Measurements from ENCODE around the gene AP5B1. TPM values are rescaled to one million over a fixed set of nuclear protein-coding genes. Genes with fewer than 3 reads are reported as not detected.

Gene AP5B1
- polyA plus RNA-seq, 1 experiment: 2.6 TPM

- H3K27ac ChIP-seq (ENCODE audit: low read depth, low read length): no peak overlapping the region
- DNase-seq (ENCODE audit: low read depth, low spot score): no peak
- CTCF ChIA-PET: interaction anchor here (0.6 to 2.3 kb wide), 2 partner anchors 15 to 80 kb away, joined by 3 to 6 read pairs; partner anchors contain the start of gene KAT5
- POLR2A ChIA-PET: interaction anchor here (0.6 kb wide), 1 partner anchor 49 kb away, joined by 3 read pairs; no protein-coding TSS in a partner anchor
- H3K4me3 ChIP-seq (ENCODE audit: low read depth, low read length): no peak overlapping the region
- peaks cover 10% of the 10 kb centered on the region for H3K27me3 ChIP-seq (ENCODE audit: control insufficient read depth, insufficient read depth, low read length)
- TF ChIP-seq, protein P1, sequence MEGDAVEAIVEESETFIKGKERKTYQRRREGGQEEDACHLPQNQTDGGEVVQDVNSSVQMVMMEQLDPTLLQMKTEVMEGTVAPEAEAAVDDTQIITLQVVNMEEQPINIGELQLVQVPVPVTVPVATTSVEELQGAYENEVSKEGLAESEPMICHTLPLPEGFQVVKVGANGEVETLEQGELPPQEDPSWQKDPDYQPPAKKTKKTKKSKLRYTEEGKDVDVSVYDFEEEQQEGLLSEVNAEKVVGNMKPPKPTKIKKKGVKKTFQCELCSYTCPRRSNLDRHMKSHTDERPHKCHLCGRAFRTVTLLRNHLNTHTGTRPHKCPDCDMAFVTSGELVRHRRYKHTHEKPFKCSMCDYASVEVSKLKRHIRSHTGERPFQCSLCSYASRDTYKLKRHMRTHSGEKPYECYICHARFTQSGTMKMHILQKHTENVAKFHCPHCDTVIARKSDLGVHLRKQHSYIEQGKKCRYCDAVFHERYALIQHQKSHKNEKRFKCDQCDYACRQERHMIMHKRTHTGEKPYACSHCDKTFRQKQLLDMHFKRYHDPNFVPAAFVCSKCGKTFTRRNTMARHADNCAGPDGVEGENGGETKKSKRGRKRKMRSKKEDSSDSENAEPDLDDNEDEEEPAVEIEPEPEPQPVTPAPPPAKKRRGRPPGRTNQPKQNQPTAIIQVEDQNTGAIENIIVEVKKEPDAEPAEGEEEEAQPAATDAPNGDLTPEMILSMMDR (IDR thresholded peaks at IDR 0.05; ENCODE audit: low read depth, low read length): no peak
- H3K9me3 ChIP-seq (ENCODE audit: control insufficient read depth, insufficient read depth, low read length): no peaks in the 10 kb centered on the region
Observed at GRCh38 chr11:65726660-65727059, 54.1 kb downstream of the AP5B1 start.

Other genes with a start within 250 kb of the AP5B1 start
- 25.3 and 49.2 TPM in 2 replicates for gene LTBP3, start 222.6 kb downstream of the AP5B1 start, polyA plus RNA-seq (2011; rRNA removed)
- gene ZNRD2, start 210.5 kb downstream of the AP5B1 start, polyA plus RNA-seq (2011; rRNA removed): 23.5 and 44.3 TPM in 2 replicates
- 28.8 and 40.8 TPM in 2 replicates for gene FAM89B, start 208.4 kb downstream of the AP5B1 start, polyA plus RNA-seq (2011; rRNA removed)
- gene EHBP1L1, start 204.9 kb downstream of the AP5B1 start, polyA plus RNA-seq (2011; rRNA removed): 11.3 and 15.2 TPM in 2 replicates
- gene KCNK7, start 185.2 kb downstream of the AP5B1 start, polyA plus RNA-seq (2011; rRNA removed): 0.17 TPM in 1 of 2 replicates, not detected in the other
- gene MAP3K11, start 166.8 kb downstream of the AP5B1 start, polyA plus RNA-seq (2011; rRNA removed): 12.6 and 17.1 TPM in 2 replicates
- gene PCNX3, start 165.2 kb downstream of the AP5B1 start, polyA plus RNA-seq (2011; rRNA removed): 9.7 and 14.0 TPM in 2 replicates
- 11.4 and 19.8 TPM in 2 replicates for gene SIPA1, start 142.9 kb downstream of the AP5B1 start, polyA plus RNA-seq (2011; rRNA removed)
- 23.4 and 26.7 TPM in 2 replicates for gene RELA, start 118.1 kb downstream of the AP5B1 start, polyA plus RNA-seq (2011; rRNA removed)
- 22.6 and 26.1 TPM in 2 replicates for gene KAT5, start 68.7 kb downstream of the AP5B1 start, polyA plus RNA-seq (2011; rRNA removed)
- gene RNASEH2C, start 60.2 kb downstream of the AP5B1 start, polyA plus RNA-seq (2011; rRNA removed): 14.2 and 20.8 TPM in 2 replicates
- gene OVOL1, start 6.1 kb upstream of the AP5B1 start, polyA plus RNA-seq (2011; rRNA removed): not detected in 2 replicates
- 0.30 and 0.57 TPM in 2 replicates for gene SNX32, start 53.0 kb upstream of the AP5B1 start, polyA plus RNA-seq (2011; rRNA removed)
- gene CFL1, start 77.2 kb upstream of the AP5B1 start, polyA plus RNA-seq (2011; rRNA removed): 1,553 and 1,822 TPM in 2 replicates
- gene MUS81, start 79.5 kb upstream of the AP5B1 start, polyA plus RNA-seq (2011; rRNA removed): 23.8 and 27.5 TPM in 2 replicates
- gene EFEMP2, start 91.8 kb upstream of the AP5B1 start, polyA plus RNA-seq (2011; rRNA removed): 190 and 279 TPM in 2 replicates
- not detected in 2 replicates for gene CTSW, start 98.9 kb upstream of the AP5B1 start, polyA plus RNA-seq (2011; rRNA removed)
- gene FIBP, start 107.5 kb upstream of the AP5B1 start, polyA plus RNA-seq (2011; rRNA removed): 126 and 160 TPM in 2 replicates
- gene CCDC85B, start 109.7 kb upstream of the AP5B1 start, polyA plus RNA-seq (2011; rRNA removed): 13.1 and 20.2 TPM in 2 replicates
- gene FOSL1, start 119.4 kb upstream of the AP5B1 start, polyA plus RNA-seq (2011; rRNA removed): 7.9 and 16.1 TPM in 2 replicates
- gene C11orf68, start 138.1 kb upstream of the AP5B1 start, polyA plus RNA-seq (2011; rRNA removed): 32.9 and 52.2 TPM in 2 replicates
- gene DRAP1, start 138.4 kb upstream of the AP5B1 start, polyA plus RNA-seq (2011; rRNA removed): 96.9 and 130 TPM in 2 replicates
- not detected in 2 replicates for gene TSGA10IP, start 164.5 kb upstream of the AP5B1 start, polyA plus RNA-seq (2011; rRNA removed)
- gene SART1, start 180.8 kb upstream of the AP5B1 start, polyA plus RNA-seq (2011; rRNA removed): 14.3 and 15.7 TPM in 2 replicates
- gene EIF1AD, start 221.2 kb upstream of the AP5B1 start, polyA plus RNA-seq (2011; rRNA removed): 23.9 and 24.0 TPM in 2 replicates
- 225 and 227 TPM in 2 replicates for gene BANF1, start 221.5 kb upstream of the AP5B1 start, polyA plus RNA-seq (2011; rRNA removed)
- gene CST6, start 231.0 kb upstream of the AP5B1 start, polyA plus RNA-seq (2011; rRNA removed): 0.69 and 1.0 TPM in 2 replicates
- gene CATSPER1, start 245.5 kb upstream of the AP5B1 start, polyA plus RNA-seq (2011; rRNA removed): 0.25 and 0.40 TPM in 2 replicates

Data from AG04450 (cell line).